GM21717 (cell line): ENCODE data around the gene PTTG1IP2.

ENCODE experiments used
- ATAC-seq: cut with Tn5 transposase; IDR thresholded peaks from one replicate; pipeline ENCODE4 v1.9.1; 2021; ENCODE audit warnings: mild to moderate bottlenecking, moderate library complexity; ENCODE audit not compliant: unreplicated experiment

The PTTG1IP2 gene

DNA sequence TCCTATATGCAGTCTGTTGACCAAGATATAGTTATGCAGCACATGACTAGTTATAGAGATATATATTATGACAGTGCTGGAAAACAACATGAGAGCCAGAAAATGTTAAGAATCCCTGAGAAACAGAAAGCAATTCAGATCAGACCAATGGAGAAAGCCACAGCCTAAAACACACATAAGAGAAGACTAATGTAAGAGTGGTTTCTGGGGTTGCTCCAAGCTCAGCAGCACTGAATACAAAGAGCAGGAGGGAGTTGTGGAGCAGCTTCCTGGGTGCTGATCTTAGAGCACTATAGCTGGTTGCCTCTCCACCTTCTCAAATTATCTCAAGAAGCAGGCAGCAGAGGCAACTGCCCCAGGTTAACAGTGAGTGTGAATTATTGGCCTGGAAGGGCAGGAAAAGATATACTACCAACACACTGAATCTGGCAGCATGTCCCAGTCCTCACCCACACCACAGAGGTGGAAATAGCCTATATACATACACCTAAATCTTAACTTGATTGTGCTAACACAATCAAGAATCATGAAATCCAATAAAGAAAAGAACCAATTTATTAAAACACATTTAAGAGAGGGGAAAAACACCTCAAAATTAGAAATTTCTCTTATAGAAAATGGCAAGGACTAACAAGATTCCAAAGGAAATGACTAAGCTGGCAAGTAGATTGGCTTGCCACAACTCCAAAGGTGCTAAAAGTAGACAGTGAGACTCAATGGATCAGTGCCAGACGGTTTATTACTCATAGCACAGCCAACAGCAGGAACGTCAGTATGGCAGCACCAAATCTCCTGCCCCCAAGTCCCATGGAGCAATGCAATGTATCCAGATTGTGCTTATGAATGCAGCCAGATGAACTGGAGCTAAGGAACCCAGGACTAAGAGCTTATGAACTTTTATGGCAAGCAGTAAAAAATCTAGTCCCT, 5.1 kb downstream of the PTTG1IP2 start:
- ATAC-seq = no peak

DNA sequence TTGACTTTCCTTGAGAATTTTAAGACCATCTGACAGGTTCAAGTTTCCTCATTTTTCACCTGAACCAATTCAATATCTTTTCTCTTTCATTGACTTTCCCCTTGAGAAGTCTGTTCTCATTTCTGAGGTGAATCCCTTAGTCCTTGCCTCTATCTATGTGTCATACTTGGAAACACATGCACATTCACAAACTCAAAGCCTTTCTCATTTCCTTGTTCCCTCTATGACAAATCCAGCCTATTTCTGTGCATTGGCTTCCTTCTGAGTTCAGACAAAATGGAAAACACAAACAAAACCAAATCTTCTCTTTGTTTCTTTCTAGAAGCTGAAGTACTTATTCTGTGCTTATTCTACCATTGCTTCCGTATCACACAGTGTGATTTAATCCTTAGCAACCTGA, 13.8 kb downstream of the PTTG1IP2 start:
- ATAC-seq = no peak

DNA sequence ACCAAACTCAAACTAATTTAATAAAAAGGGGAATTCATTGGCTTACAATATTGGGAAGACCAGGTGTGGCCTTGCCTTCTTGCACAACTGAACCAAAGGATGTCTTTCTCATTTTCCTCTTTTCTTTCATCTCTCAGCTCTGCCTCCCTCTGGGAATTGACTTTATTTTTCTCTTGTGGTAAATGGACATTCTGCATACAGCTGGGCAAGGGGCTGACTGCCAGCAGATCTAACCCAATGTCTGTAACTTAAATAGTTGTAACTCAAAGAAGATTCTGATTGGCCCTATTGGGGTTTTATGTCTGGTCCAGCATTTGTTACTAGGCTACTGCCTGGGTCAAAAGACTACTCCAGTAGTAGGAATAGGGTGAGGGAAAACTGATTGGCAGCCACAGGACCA, 15.3 kb downstream of the PTTG1IP2 start:
- no peak for ATAC-seq

DNA sequence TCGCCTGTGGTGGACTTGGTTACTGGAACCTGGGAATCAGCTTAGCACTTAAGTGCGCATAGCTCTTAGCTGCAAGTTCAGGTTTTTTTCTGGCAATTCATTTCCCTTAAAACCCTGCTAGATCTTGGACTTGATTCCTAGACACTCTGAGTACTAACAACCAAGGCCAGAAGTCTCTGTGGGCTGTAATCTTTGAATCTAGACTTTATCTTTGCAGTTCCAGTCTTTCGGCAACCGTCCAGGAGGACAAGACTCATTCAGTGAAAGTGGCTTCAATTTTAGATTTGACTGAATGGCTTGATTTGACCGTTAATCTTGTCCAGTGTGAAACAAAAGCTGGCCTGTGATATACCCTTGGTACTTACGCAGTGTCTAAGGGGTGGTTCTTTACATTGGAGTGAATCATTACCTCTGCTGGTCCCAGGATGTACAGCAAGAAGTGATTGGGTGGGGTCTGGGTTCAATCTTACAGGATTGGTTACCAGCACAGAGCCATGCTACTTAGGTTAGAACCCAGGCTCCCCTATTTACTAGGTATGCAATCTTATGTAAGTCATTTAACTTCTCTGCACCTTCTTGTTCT, 16.4 kb downstream of the PTTG1IP2 start:
- no peak for ATAC-seq

DNA sequence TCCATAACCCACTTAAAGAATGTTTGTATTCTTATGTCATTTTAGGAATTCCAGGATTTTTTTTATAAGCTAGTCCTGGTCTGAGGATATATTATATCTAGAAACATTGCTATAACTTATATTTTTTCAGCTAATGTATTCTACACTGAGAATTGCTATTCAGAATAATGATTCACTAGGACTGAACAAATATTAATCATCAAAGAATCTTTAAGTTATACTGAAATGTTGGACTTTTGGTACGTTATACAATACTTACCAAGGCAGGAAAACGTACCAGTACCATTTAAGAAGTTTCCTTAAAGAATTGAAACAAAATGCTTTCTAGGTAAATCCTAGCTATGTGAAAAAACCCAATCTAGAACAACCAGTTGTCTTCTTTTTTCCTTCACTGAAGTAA, 18.4 kb downstream of the PTTG1IP2 start:
- ATAC-seq = no peak

DNA sequence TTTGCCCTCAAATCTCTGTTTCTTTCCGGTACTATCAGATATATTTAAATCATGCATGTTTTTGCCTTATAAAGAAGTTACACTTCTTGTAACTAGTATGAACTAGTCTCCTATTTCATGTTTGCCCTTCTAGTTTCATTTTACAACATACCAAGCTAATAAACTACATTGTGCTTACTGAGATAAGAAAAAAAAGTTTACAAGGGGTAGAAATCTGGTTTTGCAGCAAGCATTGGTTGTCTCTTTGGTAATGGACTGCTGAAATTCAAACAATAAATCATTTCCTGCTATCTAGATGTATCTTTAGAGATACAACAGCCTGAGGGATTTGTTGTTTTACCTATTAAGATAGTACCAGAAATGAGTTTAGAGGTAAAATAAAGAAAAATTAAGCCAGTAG, 18.8 kb downstream of the PTTG1IP2 start:
- no peak for ATAC-seq

DNA sequence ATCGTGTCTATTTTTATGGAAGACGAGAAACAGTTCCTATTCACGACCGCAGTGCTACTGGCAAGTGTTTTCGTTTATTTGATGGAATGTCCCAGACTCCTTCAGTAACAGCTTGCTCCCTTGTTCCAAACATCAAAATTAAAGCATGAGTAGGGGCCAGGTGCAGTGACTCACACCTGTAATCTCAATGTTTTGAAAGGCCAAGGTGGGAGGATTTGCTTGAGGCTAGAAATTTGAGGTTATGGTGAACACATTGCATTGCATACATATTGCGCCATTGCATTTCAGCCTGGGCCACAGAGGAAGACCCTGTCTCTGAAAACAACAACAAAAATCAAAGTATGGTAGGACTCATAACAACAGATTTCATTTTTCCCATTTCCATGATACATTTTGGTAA, 22.8 kb downstream of the PTTG1IP2 start:
- no peak for ATAC-seq

DNA sequence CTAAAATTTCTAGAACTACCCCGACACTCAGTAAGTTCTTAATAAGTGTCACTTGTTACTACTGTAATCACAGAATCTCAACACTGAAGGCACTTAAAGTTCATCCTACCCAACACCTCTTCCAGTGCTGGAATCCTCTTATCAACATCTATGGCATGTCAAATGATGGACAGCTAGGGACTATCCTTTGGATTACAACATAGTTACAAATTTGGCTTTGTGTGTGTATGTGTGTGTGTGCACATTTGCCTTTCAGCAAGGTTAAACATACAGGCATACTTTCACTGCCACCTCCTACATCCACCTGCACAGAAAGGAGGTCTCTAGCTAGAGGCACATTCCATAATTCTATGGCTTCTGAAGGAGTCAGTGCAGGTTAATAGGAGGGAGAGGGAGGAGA, 25.8 kb downstream of the PTTG1IP2 start:
- ATAC-seq = no peak

DNA sequence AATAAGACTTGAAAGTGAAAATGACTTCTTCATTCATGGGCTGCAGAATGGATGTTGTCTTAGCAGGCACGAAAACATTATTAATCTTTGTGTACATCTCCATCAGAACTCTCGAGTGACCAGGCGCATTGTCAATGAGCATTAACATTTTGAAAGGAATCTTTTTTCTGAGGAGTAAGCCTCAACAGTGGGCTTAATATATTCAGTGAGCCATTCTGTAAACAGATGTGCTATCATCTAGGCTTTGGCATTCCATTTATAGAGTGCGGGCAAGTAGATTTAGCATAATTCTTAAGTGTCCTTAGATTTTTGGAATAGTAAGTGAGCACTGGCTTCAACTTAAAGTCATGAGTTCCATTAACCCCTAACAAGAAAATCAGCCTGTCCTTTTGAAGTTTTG, 33.1 kb downstream of the PTTG1IP2 start:
- ATAC-seq = no peak

DNA sequence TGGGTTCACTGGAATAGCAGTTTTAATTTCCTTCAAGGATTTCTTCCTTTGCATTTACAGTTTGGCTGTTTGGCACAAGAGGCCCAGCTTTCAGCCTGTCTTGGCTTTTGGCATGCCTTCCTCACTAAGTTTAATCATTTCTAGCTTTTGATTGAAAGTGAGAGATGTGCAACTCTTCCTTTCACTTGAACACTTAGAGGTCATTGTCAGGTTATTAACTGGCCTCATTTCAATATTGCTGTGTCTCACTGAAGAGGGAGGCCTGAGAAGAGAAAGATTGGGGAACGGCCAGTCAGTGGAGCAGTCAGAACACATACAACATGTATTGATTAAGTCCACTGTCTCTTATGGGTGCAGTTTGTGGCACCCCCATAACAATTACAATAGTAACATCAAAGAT, 33.9 kb downstream of the PTTG1IP2 start:
- no peak for ATAC-seq

DNA sequence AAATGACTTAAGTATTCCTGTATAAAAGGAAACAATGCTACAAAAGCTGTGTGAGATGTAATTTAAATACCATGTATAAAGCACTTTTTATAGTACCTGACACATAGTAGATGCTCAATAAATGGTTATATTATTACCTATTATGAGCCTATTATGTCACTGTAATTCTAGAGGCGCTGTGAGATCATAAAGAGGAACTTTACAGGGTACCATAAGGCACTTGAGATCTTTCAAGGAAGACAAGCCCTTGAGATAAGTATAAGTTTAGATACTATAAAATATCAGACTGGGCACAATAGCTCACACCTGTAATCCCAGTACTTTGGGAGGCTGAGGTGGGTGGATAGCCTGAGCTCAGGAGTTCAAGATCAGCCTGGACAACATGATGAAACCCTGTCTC, 38.3 kb downstream of the PTTG1IP2 start:
- ATAC-seq = no peak

DNA sequence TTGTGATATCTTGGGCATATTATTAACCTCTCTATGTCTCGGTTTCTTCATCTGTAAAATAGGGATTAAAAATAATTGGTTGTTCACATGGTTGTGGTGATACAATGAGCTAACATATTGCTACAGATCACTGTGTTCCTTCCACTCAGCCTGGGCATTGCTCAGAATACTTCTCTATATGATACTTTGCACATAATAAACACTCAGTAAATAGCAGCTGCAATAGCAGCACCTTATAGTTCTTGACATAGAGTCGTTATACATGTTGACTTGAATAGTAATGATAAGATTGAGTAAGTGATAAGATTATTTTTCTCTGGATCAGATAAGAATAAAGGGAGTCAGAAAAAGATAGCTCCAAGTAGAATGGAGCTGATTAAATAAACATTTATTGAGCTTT, 42.3 kb downstream of the PTTG1IP2 start:
- no peak for ATAC-seq

DNA sequence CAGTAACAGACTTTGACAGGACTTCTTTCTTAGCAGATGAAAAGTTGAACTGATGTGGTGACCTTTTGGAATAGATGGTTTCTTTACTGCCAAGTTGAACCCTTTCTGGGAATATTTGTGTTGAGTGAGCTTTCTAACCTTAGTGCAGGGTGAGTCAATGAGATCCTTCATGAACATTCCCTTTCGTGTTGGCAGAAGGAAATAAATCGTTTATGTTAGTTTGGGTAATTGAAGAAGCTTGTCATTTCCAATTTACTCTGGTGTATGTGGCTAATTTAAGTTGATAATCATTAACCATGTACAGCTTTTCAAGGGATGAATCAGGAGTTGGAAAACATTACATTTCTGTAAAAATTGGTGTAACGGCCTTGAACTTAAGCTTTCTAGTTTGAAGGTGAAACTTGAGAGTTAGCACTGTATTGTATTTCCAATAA, 43.4 kb downstream of the PTTG1IP2 start:
- ATAC-seq = no peak

DNA sequence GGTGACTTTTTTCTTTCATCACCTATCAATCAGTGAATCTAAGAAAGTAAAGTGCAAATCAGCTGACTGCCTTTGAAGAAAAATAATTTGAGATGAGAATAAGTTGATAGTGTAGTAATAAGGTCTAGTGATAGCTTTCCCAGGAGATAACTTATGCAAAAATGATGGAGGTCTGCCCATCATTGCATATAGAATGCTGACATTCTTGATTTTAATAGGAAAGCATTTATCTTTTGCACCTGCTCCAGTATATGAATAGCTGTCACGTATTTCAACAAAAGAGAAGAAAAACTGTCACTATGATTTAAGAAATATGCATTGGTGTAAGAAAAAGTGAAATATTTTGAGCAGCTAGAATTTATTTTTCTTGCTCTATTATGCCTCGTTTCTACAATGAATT, 46.8 kb downstream of the PTTG1IP2 start:
- ATAC-seq = no peak

DNA sequence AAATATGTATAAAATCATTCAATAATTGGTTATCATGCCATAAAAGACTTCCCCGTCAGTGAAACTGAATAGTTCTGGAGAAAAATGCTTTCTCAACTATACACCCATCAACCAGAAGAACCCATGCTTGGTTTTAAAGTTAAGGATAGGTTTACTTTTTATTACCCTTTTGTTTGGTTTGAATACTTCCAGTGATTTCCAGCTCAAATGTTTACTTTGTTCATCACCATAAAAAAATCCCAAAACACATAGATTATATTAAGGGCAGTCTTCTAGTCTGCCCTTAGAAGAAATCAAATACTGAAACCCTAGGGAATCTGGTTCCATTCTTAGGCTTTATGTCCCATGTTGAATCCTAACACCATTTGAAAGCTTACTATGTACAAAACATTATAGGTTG, 49.2 kb downstream of the PTTG1IP2 start:
- ATAC-seq = no peak

DNA sequence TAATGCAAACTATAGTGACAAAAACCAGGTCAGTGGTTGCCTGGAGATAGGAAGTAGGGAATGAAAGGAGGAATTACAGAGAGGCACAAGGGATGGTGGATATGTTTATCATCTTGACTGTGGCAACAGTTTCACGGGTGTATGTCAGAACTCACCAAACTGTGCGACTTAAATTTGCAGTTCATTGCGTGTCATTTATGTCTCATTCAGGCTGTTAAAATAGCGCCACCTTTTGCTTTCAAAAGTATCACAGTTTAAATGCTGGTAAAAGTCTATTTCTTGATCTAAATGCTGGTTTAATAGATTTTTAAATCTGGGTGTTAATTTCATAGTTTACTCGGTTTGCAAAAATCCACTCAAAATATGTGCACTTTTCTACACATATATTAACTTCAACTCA, 51.0 kb downstream of the PTTG1IP2 start:
- no peak for ATAC-seq

DNA sequence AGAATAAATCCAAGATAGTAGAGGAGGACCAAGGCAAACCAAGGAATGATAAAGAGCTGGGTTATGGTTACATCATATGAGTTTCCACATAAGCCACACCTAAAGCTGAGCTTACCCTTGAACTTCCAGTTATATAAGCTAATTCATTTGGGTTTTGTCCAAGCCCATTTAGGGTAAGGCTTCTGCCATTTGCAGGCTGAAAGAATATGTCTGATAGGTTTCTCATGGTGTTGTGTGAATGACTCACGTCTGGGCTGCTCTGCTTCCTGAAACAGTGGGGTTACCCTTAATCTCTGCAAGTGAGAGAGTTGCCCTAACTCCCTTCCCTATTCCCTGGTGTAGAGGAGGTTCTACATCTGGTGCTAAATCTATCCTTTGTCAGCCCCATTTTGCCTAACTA, 60.8 kb downstream of the PTTG1IP2 start:
- ATAC-seq = no peak

DNA sequence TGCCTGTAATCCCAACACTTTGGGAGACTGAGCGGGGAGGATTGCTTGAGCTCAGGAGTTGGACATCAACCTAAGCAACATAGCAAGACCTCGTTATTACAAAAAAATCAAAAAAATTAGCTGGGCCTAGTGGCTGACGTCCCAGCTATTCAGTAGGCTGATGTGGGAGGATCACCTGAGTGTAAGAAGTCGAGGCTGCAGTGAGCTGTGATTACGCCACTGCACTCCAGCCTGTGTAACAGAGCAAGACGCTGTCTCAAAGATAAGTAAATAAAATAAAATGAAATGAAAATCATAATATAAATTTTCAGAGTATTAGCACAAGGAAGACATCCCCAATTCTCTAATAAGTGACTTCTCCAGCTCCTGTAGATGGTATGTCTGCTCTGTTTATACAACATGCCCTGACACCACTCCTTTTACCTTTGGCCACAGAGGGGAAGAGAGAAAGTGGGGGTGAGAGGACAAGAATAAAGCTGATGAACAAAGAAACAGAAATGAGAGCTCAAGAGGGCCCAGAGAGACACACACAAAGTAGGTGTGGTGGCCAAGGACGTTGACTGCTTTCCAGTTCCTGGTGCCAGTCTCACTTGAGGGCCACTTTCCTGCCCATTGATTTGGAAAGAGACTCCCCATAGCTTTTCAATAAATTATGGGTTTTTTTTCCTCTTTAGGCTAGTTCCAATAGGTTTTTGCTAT, 62.9 kb downstream of the PTTG1IP2 start:
- peak; percentile 56 for ATAC-seq

DNA sequence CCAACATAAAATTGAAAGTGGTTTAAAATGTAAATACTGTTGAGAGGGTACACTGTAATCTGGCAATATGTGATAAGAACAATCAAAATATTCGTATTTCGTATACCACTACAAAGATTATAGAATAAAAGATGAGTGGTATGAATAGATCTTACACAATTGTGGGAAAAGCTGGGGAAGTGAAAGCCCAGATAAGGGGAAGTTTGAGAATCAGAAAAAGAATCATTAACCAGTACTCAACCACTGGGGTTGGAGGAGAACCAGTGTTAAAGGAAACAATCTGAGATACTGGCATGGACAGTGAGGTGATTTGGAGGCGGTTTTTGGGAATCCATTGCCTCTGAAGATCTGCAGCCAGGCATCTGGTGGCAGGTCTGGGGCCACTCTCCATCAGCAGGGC, 67.0 kb downstream of the PTTG1IP2 start:
- peak; percentile 69 for ATAC-seq

DNA sequence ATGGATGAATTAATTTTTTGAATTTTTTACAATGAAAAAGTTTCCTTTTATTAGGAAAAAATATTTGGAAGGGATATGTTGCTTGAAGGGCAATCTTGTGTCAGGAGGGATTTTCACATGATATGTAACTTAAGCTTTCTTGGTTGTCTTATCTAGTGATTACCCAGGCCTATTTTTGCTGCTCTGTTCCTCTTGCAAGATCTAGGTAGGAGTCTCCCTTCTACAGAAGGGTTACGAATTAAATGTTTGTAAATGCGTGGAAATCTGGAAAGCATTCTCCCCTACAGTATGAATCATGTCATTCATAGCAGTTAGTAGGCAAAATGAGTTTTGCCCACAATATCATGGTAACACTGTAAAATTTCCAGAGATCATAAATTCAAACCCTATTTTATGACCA, 69.0 kb downstream of the PTTG1IP2 start:
- ATAC-seq = no peak

DNA sequence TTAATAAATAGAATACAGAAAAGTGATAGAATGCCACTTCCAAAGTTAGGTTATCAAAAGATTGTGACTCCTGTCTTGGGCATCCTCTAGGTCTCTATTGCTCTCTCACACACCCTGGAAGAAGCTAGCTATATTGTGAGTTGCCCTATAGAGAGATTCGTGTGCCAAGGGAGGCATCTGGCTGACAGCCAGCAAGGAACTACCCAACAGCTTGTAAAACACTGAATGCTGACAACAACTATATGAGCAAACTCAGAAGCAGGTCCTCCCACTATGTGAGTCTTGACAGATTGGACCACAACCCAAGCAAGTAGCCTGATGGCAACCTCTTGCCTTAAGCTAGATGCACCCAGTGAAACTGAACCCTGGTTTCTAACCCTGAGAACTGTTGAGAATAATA, 71.0 kb downstream of the PTTG1IP2 start:
- ATAC-seq = no peak

DNA sequence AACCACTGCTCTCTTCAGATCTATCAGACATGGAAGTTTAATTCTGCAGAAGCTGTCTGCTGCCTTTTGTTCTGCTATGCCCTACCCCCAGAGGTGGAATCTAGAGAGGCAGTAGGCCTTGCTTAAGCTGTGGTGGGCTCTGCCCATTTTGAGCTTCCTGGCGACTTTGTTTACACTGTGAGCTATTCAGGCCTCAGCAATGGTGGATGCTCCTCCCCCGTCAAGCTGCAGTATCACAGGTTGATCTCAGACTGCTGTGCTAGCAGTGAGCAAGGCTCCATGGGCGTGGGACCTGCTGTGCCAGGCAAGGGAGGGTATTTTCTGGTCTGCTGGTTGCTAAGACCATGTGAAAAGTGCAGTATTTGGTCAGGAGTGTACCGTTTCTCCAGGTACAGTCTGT, 81.6 kb downstream of the PTTG1IP2 start:
- no peak for ATAC-seq
